Retina (tissue), 1 donor: ENCODE results near the gene ZDHHC11.
"Not testable (repeated sequence)": the region's sequence is repeated elsewhere in the genome, so short reads cannot be mapped to it uniquely, and the experiment has no call there.

Source experiments
- DNase-seq: peaks from one replicate; pipeline ENCODE4 v3.0.0-alpha.2; 2016

The ZDHHC11 gene

GRCh38 chr5:798505-799138 lies 52.2 kb downstream of the ZDHHC11 start:
- DNase-seq: not testable (repeated sequence)

DNA sequence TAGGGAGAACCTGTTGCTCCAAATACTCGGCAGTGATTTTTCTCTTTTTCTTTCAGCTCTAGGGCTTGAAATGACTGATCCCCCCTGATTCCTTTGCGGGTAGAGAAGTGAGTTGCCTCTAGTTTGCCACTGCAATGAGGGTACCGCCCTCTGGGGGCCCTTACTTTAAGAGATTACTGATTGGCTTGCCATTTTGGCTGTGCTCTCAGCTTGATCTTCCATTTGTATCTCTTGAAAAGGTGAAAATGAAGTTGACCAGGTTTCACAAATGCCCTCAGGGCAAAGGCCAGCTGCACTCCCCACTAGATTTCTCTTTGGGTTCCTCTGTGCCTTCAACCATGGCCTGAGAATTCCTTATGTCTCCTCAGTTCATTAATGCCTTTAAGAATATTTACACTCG lies 52.8 kb downstream of the ZDHHC11 start:
- DNase-seq: not testable (repeated sequence)

DNA sequence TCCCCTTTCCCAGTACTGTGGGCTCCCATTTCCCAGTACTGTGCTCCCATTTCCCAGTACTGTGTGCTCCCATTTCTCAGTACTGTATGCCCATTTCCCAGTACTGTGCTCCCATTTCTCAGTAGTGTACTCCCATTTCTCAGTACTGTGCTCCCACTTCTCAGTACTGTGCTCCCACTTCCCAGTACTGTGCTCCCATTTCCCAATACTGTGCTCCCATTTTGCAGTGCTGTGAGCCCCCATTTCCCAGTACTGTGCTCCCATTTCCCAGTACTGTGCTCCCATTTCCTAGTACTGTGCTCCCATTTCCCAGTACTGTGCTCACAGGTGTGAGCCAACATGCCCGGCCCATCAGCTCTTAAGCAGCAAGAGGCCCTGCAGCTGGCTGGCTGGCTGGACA lies 54.9 kb downstream of the ZDHHC11 start:
- DNase-seq: not testable (repeated sequence)

DNA sequence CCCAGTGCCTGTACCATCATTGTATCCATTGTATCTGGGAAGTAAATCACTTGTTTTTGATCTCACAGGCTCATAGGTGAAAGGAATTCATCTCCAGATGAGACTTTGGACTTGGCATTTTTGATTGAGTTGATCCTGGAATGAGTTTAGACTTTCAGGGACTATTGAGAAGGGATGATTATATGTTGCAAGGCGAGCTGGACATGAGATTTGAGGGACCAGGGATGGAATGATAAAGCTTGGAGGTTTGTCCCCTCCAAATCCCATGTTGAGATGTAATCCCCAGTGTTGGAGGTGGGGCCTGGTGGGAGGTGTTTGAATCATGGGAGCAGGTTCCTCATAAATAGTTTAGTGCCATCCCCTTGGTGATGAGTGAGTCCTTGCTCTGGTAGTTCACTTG lies 55.8 kb downstream of the ZDHHC11 start:
- DNase-seq: not testable (repeated sequence)

- not testable (repeated sequence) for DNase-seq
Measured at GRCh38 chr5:788703-789102, 62.1 kb downstream of the ZDHHC11 start.

DNA sequence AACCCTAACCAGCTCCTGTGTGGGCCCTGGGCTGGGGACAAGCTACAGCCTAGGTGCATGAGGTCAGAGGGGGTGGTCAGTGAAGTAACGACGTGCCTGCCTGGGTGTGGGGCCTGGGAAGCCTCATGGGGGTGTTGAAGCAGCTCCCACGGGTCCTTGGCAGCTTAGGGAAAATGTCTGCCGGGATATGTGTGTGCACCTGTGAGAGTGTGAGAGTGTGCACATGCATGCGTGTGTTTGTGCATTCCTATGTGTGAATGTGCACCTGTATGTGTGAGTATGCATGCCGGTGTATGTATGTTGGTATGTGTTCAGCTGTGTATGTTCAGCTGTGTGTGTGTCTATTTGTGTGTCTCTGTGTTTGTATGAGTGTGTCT lies 62.9 kb downstream of the ZDHHC11 start:
- DNase-seq: not testable (repeated sequence)

- not testable (repeated sequence) for DNase-seq
Measured at GRCh38 chr5:787224-787856, 63.4 kb downstream of the ZDHHC11 start.

DNA sequence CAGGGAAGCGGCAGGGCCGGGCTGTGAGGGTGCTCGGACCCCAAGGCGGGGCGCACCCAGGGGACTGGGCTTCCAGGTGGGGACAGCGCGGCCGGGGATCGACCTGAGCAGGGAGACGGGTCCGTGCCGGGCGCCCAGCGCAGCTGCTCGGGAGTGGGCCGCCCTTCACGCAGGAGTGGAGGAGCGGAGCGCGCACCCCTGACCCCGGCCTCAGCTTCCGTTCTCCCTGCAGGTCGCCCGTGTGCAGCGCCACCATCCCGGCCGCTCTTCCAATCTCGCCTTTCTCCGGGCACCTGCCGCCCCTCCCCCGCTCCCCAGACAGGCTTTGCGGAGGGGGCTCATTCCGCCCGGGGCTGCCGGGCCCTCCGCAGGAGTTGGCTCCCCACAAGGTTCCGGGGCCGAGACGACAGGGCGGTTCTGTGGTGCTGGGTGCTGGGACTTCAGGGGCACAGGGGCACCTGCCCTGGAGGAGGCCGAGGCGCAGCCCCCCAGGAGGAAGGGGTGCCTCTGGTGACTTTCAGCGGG lies 65.5 kb downstream of the ZDHHC11 start:
- DNase-seq: peak; percentile 69

GRCh38 chr5:784428-785177 lies 66.2 kb downstream of the ZDHHC11 start, which contains the start of gene ZDHHC11B:
Gene ZDHHC11B (minus strand): TSS chr5:784729. CDS start chr5:766919, 17,810 bp downstream.
- peak; percentile 89 for DNase-seq

- peak; percentile 91 for DNase-seq
Measured at GRCh38 chr5:783881-784427, 66.8 kb downstream of the ZDHHC11 start.

- not testable (repeated sequence) for DNase-seq
Measured at GRCh38 chr5:783049-783802, 67.6 kb downstream of the ZDHHC11 start.

DNA sequence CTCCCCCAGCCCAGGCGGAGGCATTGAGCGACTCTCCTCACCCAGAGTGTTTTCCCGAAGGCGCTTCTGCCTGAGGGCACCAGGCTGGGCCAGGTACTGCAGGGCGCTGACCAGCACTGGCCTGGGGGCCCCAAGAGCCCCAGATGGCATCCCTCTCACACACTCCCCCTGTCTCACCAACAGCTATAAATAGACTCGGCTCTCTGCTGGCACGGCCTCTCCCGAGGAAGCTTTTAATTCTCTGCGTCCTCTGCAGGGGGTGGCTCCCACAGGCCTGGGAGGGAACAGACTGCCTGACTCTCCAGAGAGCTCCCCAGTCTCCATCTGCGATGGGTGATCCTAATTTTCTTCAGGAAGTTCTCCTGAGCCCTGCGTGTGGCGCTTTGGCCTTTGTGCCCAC lies 68.4 kb downstream of the ZDHHC11 start:
- DNase-seq: not testable (repeated sequence)

DNA sequence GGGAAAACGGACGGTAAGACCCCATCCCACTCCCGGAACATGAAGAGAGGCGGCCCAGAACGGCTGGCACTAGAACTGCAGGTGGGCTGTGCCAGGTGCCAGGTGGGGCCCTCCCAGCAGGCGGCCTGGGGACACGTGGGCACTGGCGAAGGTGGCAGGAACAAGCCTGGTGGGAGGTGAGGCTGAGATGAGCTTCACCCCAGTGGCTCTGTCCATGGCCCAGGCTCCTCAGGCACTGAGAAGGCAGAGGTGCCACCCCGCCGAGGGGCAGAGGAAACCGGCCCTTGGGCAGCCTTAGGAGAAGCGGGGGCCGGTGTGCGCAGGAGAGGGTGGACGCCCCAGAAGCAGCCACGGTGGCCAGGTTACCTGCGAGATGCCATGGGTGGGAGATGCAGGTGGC lies 70.2 kb downstream of the ZDHHC11 start:
- not testable (repeated sequence) for DNase-seq

- DNase-seq: not testable (repeated sequence)
Measured at GRCh38 chr5:778967-779366, 71.8 kb downstream of the ZDHHC11 start.

- not testable (repeated sequence) for DNase-seq
Measured at GRCh38 chr5:778421-778820, 72.4 kb downstream of the ZDHHC11 start.

GRCh38 chr5:777756-778161 lies 73.0 kb downstream of the ZDHHC11 start:
- DNase-seq: no peak

- DNase-seq: no peak
Measured at GRCh38 chr5:776862-777711, 73.7 kb downstream of the ZDHHC11 start.

DNA sequence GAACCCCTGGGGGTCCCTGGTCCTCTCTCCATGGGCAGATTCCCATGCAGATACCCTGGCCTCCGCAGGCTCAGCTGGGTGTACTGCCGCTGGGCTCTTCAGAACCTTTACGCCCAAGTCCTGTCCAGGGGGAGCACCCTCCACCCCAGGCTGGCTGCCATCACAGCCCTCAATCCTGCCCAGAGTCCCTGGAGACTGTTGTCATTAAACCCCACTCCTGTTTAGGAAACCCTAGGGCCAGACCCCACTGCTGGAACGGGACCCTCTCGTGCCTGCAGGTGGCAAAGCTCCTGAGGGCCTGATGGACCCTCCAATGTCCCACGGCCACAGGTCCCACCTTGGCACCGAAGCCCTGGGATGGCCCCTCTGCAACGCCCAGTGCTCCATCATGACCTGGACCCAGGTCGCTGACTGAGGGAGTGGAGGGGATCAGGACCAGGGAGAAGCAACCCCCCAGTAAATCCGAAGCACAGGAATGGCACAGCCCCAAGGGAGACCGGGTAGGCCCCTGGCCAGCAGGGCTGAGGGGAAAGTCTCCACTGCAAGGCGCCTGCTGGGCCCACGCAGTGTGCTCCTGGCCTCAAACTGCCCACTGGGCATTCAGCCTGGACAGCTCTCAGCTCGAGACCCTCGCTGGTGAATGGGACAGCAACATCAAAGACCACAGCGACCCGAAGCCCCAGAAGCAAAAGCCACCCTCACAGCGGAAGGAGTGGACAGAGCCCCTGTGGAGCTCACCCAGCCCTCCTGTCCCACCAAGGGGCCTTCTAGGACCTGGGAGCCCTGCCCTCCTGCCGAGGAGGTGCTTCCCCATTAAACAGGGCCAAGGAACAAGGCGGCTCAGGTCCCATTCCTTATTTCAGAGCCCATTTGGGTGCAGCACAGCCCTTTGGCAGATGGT lies 74.6 kb downstream of the ZDHHC11 start:
- peak; percentile 7 for DNase-seq

- DNase-seq: peak; percentile 5
Measured at GRCh38 chr5:775595-775960, 75.2 kb downstream of the ZDHHC11 start.

- not testable (repeated sequence) for DNase-seq
Measured at GRCh38 chr5:774854-775505, 75.8 kb downstream of the ZDHHC11 start.
